Activated CD8-positive, alpha-beta memory T cell treated with anti-CD3 and anti-CD28 coated beads for 1 hour (primary cell): ENCODE measurements around the gene ADIG.

Source experiments
- DNase-seq, 2 donors: peaks; one replicate each; pipeline ENCODE4 v3.0.0-alpha.2; 2020; ENCODE audit warnings: low read depth in 1 of 2; ENCODE audit errors: extremely low read depth in 1 of 2

The ADIG gene

DNA sequence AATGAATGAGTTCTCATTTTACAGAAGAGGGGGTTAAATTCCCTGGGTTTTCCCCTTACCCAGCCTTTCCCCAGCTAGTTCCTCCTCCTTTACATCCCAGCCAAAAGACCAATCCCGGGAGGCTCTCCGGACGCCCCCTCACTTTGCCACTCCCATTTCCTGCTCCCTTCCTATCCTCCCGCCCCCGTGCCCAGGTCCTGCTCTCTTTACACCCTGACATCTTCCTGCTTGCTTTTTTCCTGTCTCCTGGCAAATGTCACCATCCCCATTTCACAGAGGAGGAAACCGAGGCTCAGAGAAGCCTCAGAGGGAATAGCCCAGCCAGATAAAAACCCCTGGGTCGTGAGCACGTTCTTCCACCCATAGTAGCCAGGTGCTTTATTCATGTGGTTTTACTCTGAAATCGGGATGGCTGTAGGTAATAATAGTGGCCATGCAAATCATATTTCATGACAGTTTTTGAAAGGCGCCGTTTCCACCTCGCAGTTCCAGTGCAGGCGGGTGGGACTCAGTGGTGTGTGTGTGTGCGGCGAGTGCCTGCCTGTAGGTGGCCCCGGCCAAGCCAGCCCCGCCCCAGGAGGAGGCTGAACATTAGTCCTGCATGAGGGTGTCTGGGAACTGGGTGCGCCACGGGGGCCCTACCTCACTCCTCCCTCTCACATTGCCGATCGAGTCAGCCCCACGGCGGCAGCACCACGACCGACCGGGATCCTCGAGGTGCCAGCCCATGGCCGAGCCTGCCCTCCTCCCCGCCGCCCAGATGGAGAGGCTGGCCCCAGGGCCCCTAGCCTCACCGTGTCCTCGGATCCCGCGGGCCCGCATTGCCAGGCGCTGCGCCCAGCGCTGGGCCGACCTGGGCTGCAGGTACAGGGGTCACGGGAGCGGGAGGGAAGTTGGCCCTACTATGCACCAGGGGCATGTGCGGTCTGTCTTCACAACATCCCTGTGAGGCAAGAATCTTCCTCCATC is 20.5 kb downstream of the ADIG start, which contains the start of gene ARHGAP40:
ARHGAP40 (plus strand) TSS at position 594 of the 969 bp plus-strand sequence.
- DNase-seq: no peak

DNA sequence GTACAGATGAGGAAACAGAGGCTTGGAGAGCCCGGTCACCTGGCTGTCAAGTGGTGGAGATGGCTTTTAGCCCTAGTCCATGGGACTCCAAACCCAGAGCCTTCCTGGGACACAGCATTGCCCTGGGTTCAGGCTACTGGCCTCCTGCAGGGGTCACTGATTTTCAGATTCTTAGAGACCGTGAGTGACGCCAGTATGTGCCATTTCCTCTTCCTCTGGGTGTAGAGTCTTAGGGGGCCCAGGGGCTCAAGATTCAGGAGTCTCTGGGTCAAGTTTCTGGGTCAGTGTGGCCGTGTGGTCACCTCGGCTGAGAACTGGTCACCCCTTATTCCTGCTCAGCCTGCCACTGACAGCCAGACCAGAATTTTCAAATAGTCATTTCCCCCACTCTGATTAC is 21.2 kb downstream of the ADIG start:
- no peak for DNase-seq

DNA sequence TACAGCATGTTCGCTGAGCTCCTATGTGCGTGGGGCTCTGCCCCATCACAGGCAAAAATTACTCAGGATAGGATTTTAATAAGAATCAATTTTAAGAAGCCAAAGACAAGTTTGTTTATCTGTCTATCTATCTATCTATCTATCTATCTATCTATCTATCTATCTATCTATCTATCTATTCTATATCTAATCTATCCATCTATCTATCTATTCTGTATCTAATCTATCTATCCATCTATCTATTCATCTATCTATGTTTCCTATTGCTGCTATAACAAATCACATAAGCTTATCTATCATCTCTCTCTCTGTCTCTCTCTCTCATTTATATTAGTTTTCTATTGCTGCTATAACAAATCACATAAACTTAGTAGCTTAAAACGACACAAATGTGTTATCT is 22.3 kb downstream of the ADIG start:
- DNase-seq: no peak

DNA sequence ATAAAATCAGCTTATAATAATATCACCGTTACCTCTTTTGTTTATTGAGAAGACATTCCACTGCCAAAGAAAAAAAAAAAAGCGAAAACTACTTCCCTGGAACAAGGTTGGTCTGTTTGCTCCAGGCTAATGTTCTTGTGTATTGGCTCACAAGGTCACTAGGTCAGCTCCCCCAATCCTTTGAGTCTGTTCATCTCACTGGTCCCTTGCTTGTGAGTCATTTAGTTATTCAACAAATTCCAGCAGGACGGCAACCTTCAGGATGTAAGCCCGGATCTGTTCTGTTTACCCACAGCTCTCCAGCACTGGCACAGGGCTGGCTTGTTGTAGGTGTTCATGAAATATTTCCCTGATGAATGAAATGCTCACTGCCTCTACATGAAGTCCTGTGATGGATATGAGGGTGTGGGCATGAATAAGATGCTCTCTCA is 23.9 kb downstream of the ADIG start:
- DNase-seq: no peak

DNA sequence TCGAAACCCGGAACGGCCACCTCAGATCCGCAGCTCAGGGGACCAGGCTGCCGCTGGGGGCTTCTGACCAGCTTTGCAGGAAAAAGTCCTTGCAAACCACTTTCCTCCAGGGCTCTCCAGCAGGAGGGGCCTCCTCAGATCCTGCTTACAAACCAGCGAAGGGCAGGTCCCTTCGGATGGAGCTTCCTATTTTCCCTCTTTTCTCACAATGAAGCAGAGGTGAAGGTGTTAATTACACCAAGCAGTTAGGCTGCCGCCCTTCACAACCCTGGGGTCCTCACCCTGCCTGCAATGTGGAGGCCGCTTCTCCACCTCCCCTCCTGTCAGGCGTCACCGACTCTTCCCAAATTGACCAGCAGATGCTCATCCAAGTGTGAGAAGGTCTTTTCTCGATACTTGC is 26.4 kb downstream of the ADIG start:
- no peak for DNase-seq

DNA sequence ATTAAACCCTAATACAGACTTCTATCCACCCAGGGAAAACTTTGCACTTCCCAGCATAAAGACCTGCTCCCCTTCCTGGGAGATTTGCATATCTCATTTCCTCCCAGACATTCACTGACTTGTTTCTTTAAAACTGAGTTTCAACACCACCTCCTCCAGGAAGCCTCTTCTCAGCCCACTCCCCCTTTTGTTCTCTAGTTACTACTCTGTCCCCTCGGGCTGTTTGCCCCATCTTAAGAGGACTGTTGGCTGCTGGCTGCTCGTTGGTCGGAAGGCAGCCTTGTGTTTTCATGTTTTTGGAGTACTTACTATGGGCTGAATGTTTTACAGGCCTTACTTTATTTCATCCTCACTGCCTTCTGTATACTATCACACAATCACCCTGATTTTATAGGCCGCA is 27.2 kb downstream of the ADIG start:
- DNase-seq: no peak

DNA sequence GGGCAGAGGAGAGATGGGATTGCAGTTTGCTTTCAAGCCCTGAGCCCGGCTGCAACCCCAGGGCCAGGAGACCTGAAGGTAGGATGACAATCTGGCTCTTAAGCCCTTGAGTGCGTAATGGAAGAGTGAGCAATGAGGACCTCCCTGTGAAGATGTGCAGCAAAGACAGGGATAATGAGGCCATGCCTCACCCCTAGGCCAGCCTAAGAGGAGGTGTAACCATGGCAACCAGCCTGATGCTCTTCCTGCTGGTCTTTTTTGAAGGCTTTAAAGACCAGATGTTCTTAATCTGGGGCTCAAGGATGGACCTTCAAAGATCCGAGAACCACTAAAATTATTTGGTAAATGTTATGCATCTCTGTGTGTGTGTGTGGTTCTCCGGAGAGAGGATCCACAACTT is 28.8 kb downstream of the ADIG start:
- DNase-seq: no peak

DNA sequence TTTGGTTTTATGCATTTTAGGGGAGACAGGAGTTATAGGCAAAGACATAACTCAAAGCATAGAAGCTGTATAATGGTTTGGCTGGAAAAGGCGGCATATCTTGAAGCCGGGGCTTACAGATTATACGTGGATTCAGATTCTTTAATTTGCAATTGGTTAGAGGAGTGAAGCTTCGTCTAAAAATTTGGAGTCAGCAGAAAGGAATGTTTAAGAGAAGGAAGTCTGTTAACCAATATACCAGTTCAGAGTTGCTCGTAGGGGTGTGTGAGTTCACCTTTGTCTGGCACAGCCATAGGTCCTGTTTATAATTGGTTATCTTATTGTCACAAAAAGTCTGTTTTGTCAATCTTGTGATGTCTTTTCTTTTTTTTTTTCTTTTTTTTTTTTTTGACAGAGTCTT is 29.5 kb downstream of the ADIG start:
- DNase-seq: no peak

DNA sequence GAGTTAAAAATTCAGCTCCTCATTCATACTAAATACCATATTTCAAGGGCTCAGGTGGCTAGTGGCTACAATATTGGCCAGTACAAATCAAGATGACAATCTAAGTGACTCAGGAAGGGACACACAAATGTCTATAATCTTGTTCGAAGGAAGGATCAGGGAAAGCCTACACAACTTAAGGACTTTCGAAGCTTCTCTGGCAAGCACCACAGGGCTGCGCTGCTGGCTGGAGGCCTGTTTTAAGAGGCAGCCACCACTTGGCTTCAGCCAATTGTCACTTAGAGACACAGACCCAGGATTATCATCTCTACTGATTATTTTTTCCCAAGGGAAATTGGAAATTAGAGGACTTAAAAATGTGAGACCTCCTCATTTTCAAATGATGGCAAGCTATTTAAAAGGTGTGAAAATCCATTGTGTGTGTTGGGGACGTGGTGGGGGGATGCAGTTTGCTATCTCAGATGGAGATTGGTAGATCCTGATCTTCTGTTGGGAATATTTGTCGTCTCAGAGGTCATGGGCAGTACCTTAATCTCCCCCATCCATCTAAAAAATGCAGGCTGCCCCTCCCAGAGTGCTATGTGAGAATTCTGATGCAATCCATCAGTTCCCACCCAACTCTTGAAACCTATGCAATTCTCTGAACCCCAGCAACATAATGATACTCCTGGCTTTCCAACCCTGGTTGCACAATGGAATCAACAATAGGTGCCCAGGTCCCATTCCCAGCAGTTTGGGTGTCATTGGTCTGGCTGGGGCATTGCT is 31.9 kb downstream of the ADIG start:
- no peak for DNase-seq

DNA sequence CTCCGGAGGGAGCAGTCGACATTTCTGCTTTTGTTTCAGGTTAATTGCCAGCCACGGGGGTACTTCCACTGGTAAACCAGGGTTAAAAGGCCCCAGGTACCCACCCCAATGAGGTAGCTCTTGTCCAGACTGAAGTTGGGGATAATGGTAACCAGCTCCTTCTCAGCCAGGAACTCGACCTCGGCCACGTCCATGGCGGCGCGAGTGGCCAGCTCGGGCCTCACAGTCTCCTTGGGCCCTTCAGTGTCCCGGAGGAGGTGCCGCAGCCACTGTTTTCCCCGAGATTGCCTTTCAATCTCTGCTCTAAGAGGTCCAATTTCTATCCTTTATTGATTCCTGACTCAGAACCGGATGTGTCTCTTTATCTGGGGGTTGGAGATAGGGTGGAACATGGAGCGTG is 34.3 kb downstream of the ADIG start:
- no peak for DNase-seq

DNA sequence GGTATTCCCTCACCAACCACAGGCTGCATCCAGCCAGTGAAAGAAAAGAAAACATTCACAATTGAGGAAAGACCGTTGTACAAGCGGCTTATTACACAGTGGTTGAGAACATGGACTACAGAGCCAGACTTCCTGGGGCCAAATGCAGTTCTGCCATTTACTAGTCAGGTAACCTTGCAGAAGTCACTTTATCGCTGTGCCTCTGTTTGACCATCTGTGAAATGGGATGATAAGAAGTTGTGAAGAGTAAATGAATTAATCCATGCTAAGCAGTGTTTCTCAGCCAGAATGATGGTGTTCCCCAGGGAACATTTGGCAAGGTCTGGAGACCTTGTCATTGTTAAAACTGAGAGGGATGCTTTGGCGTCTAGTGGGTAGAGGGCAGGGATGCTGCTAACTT is 35.5 kb downstream of the ADIG start:
- no peak for DNase-seq

DNA sequence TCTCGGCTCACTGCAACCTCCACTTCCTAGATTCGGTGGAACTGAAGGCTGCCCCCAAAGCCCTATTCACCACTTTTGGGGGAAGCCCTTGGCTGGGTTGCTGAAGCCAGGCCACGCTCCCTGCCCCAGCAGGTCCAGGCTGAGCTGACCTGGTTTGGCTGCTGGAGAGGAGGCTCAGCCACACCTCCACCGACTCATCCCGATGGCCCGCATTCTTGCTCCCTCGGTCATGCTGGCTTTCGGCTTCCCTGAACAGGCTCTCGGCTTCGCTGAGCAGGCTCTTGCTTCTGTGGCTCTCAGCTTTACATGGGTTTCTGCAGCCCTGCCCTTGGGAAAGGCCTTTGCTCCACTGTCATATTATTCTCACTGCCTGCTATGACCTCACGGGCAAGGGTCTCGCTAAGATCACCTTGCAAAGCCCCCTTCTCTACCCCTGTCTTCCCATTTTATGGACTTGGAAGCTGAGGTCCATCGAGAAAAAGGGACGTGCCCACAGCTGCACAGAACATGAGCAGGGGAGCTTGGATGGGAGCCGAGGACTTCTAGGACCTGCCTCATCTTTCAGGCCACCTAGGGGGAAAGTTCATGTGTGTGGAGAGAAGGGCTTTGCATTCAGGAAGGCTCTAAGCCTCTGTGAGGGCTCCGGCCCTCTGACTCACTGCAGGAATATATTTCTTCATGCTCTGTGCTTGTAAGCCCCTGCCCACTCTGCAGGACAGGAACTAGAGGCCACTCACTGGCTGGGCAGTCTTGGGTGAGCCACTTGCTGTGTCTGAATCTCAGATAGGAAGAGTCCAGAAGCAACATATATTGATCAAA is 36.2 kb downstream of the ADIG start:
- no peak for DNase-seq

DNA sequence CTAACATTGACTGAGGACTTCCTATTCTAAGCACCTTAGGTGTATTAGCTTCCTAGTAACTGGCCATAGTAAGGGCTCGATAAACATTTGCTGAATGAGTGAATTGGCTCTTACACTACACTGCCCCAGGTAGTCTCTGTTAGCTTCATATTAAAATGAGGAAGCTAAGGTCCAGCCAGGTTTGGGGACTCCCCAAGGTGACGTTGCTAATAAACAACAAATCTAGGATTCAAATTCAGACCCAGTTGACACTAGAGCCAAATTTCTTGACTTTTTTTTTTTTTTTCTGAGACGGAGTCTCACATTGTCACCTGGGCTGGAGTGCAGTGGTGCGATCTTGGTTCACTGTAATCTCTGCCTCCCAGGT is 36.8 kb downstream of the ADIG start:
- DNase-seq: no peak

DNA sequence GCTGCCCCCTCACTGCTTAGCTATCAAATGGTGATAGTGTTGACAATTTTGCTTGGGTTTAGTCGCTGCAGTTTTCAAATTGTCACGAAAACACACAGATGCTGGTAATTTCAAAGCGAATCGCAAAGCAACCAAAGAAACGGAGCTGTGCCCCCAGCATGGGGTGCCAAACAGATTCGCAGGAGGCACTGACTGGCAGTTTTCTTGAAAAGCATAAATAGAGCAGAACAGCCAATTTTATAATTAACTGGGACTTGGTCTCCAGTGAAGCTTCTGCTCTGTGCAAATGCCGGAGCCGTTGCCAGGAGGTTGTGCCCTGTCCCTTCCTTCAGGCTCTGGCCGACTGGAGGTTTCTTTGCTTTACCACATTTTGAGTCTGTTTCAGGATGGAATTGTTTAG is 39.4 kb downstream of the ADIG start:
- DNase-seq: no peak

DNA sequence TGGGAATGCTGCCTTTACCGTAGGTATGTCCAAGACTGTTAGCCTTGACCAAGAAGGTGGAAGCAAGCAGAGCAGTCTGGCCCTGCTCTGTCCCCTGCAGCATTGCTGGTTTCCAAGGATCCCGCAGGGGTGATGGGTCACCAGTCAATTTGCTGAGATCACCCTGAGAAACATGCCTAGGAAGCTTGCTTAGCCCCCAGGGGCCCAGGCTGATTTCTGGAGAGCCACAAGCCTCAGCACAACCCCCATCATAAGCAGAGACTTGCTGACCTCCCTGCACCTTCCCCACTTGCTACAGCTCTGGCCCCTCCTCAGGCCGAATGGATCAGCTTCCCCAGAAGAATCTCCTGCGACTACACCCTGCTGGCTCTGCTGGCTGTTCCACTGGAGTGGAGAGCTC is 42.1 kb downstream of the ADIG start:
- no peak for DNase-seq

DNA sequence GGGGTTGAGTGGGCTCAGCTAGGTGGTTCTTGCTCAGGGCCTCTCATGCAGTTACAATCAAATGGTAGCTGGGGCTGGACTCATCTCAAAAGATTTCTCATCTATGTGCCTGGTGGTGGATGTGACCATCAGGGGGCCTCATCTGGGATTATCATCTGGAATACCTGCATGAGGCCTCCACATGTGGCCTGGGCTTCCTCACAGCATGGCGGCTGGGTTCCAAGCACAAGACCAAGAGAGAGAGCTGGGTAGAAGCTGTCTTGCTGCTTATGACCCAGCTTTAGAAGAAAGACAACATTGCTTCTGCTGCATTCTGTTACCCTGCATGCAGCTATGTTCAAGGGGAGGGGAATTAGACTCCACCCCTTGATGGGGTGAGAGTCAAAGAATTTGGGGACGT is 43.1 kb downstream of the ADIG start:
- no peak for DNase-seq

DNA sequence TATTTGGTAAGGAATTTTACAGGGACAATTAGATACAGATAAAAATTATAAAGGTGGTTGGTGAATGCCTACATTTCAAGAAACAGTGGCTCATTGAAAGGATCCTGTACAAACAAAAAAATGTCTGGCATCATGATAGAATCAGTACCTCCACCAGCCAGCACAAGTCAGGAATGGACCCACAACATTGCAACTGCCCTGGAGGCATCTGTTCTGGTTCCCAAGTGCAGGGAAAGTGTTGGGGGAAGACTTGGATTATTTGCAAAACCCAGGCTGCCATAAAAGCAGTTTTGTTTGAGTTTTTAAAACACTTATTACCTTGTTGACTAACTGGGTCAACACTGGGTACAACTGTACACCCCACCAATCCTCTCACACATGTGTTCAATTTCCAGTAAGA is 44.9 kb downstream of the ADIG start:
- no peak for DNase-seq

DNA sequence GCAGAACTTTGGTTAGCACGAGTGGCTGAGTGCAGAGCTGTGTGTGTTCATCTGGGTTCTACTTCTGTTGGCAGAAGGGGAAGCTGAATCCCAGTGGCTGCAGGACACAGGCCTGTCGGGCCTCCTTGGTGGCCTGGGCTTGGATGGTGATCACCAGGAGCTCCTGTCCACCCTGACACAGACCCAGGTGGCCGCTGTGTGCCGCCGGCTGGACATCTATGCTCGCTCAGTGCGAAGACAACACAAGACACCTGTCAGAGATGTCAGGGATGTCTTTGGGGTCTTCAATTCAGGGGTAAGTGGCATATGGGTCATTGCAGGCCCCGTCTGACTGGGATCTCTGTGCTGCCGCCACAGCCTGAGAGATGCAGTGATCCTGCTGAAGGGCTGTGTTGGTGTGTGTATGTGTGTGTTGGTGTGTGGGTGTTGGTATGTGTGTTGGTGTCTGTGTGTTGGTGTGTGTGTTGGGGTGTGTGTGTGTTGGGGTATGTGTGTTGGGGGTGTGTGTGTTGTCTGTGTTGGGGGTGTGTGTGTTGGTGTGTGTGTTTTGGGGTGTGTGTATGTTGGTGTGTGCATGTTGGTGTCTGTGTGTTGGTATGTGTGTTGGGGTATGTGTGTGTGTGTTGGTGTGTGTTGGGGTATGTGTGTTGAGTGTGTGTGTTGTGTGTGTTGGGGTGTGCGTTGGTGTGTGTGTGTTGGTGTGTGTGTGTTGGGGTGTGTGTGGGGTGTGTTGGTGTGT is 46.1 kb downstream of the ADIG start:
- no peak for DNase-seq

DNA sequence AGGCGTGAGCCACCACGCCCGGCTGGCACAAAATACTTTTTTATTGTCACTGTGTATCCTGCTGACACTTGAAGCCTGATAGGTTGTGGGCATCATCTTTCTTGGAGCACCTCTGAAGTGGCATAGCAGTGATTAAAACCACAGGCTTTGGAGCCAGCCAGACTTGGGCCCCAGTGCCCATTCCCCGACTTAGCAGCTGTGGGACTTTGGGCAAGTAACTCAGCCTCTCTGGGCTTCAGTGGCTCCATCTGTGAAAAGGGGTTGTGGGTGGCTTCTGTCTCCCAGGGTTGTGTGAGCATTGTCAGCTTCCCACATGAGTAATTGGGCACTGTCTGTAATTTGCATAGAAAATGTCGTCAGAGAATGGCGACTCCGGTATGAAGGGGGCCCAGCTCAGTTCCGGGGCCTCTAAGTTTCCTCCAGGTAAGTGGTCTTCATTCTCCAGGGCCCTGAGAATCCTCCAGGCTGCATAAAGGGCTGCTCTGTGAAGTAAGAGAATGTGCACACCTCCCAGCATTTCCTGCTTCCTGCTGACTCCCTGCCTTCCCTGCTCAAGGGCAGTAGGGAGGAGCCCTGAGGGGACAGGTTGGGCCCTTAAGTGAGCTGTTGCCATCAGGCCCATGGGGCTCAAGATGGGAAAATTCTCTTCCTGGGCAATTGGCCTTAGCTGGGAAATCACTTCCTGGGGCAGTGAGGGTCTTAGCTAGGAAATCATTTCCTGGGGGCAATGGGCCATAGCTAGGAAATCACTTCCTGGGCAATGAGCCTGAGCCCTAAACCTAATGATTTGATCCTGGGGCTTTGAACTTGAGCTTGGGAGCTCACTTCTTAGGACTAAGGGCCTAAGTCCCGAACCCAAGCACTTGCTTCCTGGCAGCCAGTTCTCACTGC is 47.8 kb downstream of the ADIG start:
- no peak for DNase-seq

DNA sequence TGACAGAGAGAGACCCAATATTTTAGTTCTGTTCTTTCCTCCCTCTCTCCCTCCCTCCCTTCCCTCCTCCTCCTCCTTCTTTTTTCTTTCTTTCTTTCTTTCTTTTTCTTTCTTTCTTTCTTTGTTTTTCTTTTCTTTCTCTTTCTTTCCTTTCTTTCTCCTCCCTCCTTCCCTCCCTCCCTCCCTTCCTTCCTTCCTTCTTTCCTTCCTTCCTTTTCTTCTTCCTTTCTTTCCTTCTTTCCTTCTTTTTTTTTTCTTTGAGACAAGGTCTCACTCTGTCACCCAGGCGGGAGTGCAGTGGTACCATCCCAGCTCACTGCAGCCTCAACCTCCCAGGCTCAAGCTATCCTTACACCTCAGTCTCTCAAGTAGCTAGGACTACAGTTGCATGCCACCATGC is 49.0 kb downstream of the ADIG start:
- DNase-seq: no peak
